Smooth muscle cell (in vitro differentiated cells): ENCODE results near the gene SLC8A1. TPM values are rescaled to one million over a fixed set of nuclear protein-coding genes. Genes with fewer than 3 reads are reported as not detected.

Source experiments
- DNase-seq: peaks from one replicate; lab custom pipeline; 2025; ENCODE audit not compliant: unreplicated experiment; lab: John Stamatoyannopoulos, UW
- H2AFZ ChIP-seq: fragments of 200-600 bp; sonication (generic); 2 replicates; pipeline ENCODE4 v1.6.0; 2016; ENCODE audit warnings: antibody characterized with exemption, low read depth, mild to moderate bottlenecking
- H3F3A ChIP-seq: fragments of 200-600 bp; sonication (generic); 2 replicates; pipeline ENCODE4 v1.6.0; 2017; ENCODE audit warnings: antibody characterized with exemption, low read depth
- H3K27ac ChIP-seq: fragments of 200-600 bp; sonication (generic); 2 replicates; pipeline ENCODE4 v1.5.1; 2016; ENCODE audit warnings: low read depth, mild to moderate bottlenecking
- H3K27me3 ChIP-seq: fragments of 200-600 bp; sonication (generic); 2 replicates; pipeline ENCODE4 v1.6.1; 2016; ENCODE audit warnings: low read depth, mild to moderate bottlenecking
- H3K36me3 ChIP-seq: fragments of 200-600 bp; sonication (generic); 2 replicates; pipeline ENCODE4 v1.5.1; 2016; ENCODE audit warnings: low read depth
- H3K4me1 ChIP-seq: fragments of 200-600 bp; sonication (generic); 2 replicates; pipeline ENCODE4 v1.5.1; 2016; ENCODE audit warnings: low read depth
- H3K4me2 ChIP-seq: fragments of 200-600 bp; sonication (generic); 2 replicates; pipeline ENCODE4 v1.6.0; 2016; ENCODE audit warnings: mild to moderate bottlenecking
- H3K4me3 ChIP-seq: fragments of 200-600 bp; sonication (generic); 2 replicates; pipeline ENCODE4 v1.5.1; 2016; ENCODE audit warnings: mild to moderate bottlenecking
- H3K79me2 ChIP-seq: fragments of 200-600 bp; sonication (generic); 2 replicates; pipeline ENCODE4 v1.6.0; 2016; ENCODE audit warnings: low read depth, mild to moderate bottlenecking
- H3K9ac ChIP-seq: fragments of 200-600 bp; sonication (generic); 2 replicates; pipeline ENCODE4 v1.6.0; 2016; ENCODE audit warnings: low read depth
- H3K9me3 ChIP-seq: fragments of 200-600 bp; sonication (generic); replicated peaks from 2 replicates; pipeline ENCODE4 v1.5.1; 2016; ENCODE audit warnings: low read depth
- H4K20me1 ChIP-seq: fragments of 200-600 bp; sonication (generic); 2 replicates; pipeline ENCODE4 v1.6.0; 2016; ENCODE audit warnings: low read depth
- WGBS: methylation state at CpG from one replicate; pipeline ENCODE4 v1.1.7; 2016; ENCODE audit warnings: low lambda C conversion rate; 5-methylcytosine and 5-hydroxymethylcytosine counted together
- polyA plus RNA-seq: library from polyadenylated mRNA; unstranded; fragments of >200 nt; fragmentation: Nextera tagmentation; extraction: Ambion mirVana; gene quantifications from 2 replicates; pipeline ENCODE4 v1.2.1, GENCODE V29; 2016
- total RNA-seq: library from RNA; depleted of rRNA; stranded (reverse); fragments of >200 nt; gene quantifications from 2 replicates; pipeline ENCODE4 v1.2.3, GENCODE V29; 2014
- TF ChIP-seq, protein P1 (sequence below): fragments of 200-600 bp; sonication (generic); IDR thresholded peaks from 2 replicates; pipeline ENCODE4 v1.5.1; 2017; ENCODE audit warnings: borderline replicate concordance, mild to moderate bottlenecking, antibody characterized with exemption; ENCODE audit not compliant: insufficient read depth, poor library complexity, severe bottlenecking

Gene SLC8A1
- total and polyA plus RNA-seq, 2 experiments from 2014 or later: 1.1 to 5.3 TPM

DNA sequence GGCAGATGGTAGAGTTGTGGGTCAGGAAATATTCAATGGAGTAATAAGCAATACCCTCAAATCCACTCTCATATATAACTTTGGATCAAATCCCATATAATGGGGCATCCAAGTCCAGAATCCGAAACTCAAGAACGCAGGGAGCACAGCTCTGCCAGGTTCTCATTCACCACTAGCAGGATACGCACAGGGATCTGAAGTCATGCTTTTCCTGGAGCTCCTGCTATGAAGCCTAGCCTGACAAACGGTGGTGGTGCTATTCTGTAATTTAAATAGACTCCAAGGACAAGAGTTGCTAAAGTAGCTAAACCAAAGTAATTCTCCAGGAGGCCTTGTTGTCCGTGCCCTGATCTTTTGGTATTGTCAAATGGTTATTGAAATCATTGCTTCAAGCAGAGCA lies 264.8 kb downstream of the SLC8A1 start:
- no peak for DNase-seq
- WGBS: 89% methylated on average over 5 of the region's 5 CpGs

DNA sequence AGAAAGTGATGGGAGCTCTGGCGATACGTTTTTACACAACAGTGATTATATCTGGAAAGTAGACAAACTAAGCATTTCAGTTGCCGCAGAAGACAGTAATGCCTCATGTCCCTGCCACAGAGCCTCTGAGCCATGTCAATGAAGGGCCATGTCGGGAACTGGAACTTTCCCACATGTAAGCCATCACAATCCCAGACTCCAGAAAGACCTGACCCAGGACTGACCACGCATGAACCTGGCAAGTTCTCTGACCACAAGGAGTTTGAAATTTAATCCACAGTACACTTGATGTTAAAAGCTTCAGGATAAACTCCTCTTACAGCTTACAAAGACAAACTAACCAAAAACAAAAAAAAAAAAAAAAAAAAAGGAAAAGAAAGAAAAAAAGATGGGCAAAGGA lies 267.3 kb downstream of the SLC8A1 start:
- 73% methylated on average over 5 of the region's 5 CpGs for WGBS
- H3K4me3 ChIP-seq: no peak overlapping the region
- TF ChIP-seq, protein P1, sequence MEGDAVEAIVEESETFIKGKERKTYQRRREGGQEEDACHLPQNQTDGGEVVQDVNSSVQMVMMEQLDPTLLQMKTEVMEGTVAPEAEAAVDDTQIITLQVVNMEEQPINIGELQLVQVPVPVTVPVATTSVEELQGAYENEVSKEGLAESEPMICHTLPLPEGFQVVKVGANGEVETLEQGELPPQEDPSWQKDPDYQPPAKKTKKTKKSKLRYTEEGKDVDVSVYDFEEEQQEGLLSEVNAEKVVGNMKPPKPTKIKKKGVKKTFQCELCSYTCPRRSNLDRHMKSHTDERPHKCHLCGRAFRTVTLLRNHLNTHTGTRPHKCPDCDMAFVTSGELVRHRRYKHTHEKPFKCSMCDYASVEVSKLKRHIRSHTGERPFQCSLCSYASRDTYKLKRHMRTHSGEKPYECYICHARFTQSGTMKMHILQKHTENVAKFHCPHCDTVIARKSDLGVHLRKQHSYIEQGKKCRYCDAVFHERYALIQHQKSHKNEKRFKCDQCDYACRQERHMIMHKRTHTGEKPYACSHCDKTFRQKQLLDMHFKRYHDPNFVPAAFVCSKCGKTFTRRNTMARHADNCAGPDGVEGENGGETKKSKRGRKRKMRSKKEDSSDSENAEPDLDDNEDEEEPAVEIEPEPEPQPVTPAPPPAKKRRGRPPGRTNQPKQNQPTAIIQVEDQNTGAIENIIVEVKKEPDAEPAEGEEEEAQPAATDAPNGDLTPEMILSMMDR: no peak
- H3F3A ChIP-seq: no peaks in the 10 kb centered on the region
- H3K4me1 ChIP-seq: no peaks in the 10 kb centered on the region
- no peaks in the 10 kb centered on the region for H3K36me3 ChIP-seq
- H4K20me1 ChIP-seq: no peaks in the 10 kb centered on the region
- no peak overlapping the region for H3K27ac ChIP-seq
- H3K9me3 ChIP-seq: no peaks in the 10 kb centered on the region
- H2AFZ ChIP-seq: no peak overlapping the region
- DNase-seq: no peak
- H3K27me3 ChIP-seq: no peaks in the 10 kb centered on the region
- no peak overlapping the region for H3K9ac ChIP-seq
- no peaks in the 10 kb centered on the region for H3K79me2 ChIP-seq
- no peak overlapping the region for H3K4me2 ChIP-seq

More for the DNA sequence above, 264.8 kb downstream of the SLC8A1 start:
- Histone ChIP-seq H3K36me3 (no peaks in the 10 kb centered on the region), H3K4me1 (no peaks in the 10 kb centered on the region), H4K20me1 (no peaks in the 10 kb centered on the region), H3K9me3 (no peaks in the 10 kb centered on the region), H3K27me3 (no peaks in the 10 kb centered on the region), H3K79me2 (no peaks in the 10 kb centered on the region), H3K4me3 (no peak overlapping the region), H2AFZ (no peak overlapping the region), H3K27ac (no peak overlapping the region), H3K4me2 (no peak overlapping the region), H3K9ac (no peak overlapping the region), H3F3A (no peaks in the 10 kb centered on the region)
- TF ChIP-seq, protein P1: no peak

DNA sequence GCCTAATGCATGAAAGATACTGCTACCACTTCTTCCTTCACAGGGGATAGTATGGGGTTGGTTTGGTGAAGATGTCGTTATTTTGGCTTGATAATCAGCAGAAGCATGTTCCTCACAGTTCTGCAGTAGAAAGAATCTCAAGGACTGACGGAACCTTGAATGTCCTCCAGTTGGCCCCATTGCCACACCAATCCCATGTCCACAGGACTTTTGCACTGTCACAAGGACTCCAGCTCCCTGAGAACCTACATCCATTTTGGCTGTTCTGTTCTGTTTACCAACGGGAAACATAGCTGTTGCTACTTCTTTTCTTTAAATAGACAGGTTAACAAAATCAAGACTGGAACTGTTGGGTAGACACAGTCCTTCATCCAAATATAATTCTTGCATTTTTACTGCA lies 270.0 kb downstream of the SLC8A1 start:
- H3K4me1 ChIP-seq: no peaks in the 10 kb centered on the region
- H3F3A ChIP-seq: no peaks in the 10 kb centered on the region
- no peaks in the 10 kb centered on the region for H4K20me1 ChIP-seq
- H3K9ac ChIP-seq: no peak overlapping the region
- no peak for DNase-seq
- H3K27ac ChIP-seq: no peak overlapping the region
- no peaks in the 10 kb centered on the region for H3K79me2 ChIP-seq
- H3K4me3 ChIP-seq: no peak overlapping the region
- TF ChIP-seq, protein P1: no peak
- no peaks in the 10 kb centered on the region for H3K9me3 ChIP-seq
- no peaks in the 10 kb centered on the region for H3K27me3 ChIP-seq
- no peak overlapping the region for H2AFZ ChIP-seq
- H3K4me2 ChIP-seq: no peak overlapping the region
- 88% methylated on average over 3 of the region's 3 CpGs for WGBS
- no peaks in the 10 kb centered on the region for H3K36me3 ChIP-seq

DNA sequence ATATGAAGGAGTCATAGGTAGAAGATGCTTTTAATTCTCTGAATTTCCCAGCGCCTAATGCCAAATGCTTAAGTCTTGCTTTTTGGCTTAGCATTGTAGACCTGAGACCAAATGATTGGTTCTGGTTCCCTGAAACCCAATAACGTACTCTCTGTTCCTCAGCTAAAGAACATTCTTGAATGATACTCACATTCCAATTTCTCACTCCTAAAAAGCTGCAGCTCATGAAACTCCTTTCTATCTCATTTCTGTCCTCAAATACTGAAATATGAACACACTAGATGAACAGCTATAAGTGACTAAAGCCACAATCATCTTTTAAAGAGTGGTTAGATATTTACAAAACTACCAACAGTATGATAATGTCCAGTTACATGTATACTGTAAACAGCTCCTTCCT lies 272.1 kb downstream of the SLC8A1 start:
- Histone ChIP-seq H3K79me2 (no peaks in the 10 kb centered on the region), H2AFZ (no peak overlapping the region), H3K9me3 (no peaks in the 10 kb centered on the region), H3K4me1 (no peaks in the 10 kb centered on the region), H3F3A (no peaks in the 10 kb centered on the region), H4K20me1 (no peaks in the 10 kb centered on the region), H3K27ac (no peak overlapping the region), H3K4me3 (no peak overlapping the region), H3K9ac (no peak overlapping the region), H3K36me3 (no peaks in the 10 kb centered on the region), H3K4me2 (no peak overlapping the region), H3K27me3 (no peaks in the 10 kb centered on the region)
- TF ChIP-seq, protein P1: no peak
- DNase-seq: no peak
- 98% methylated on average over 2 of the region's 2 CpGs for WGBS
